RWPE1 (cell line): Measurements from ENCODE around the gene PARVA.

ENCODE experiments used
- CTCF ChIA-PET: fragments of 350-600 bp; sonication (Branson Sonifier 250); formaldehyde crosslinking; extraction: SDS; loops from one replicate; lab custom pipeline; 2021; lab: Yijun Ruan, JAX
- POLR2A ChIA-PET: fragments of 400-600 bp; formaldehyde crosslinking; extraction: SDS; loops from one replicate; lab custom pipeline; 2020; ENCODE audit warnings: antibody characterized with exemption; ENCODE audit not compliant: low non-redundant PET; lab: Yijun Ruan, JAX
- DNase-seq: peaks from one replicate; pipeline ENCODE4 v3.0.0; 2012; ENCODE audit warnings: low spot score
- H3K27ac ChIP-seq: fragments of 450-650 bp; 2 replicates; pipeline ENCODE4 v1.5.1; 2017
- TF ChIP-seq, protein P1 (sequence below): fragments of 450-650 bp; conservative IDR thresholded peaks from 2 replicates; pipeline ENCODE4 v1.5.1; 2017; ENCODE audit warnings: low read depth, mild to moderate bottlenecking

The PARVA gene

DNA sequence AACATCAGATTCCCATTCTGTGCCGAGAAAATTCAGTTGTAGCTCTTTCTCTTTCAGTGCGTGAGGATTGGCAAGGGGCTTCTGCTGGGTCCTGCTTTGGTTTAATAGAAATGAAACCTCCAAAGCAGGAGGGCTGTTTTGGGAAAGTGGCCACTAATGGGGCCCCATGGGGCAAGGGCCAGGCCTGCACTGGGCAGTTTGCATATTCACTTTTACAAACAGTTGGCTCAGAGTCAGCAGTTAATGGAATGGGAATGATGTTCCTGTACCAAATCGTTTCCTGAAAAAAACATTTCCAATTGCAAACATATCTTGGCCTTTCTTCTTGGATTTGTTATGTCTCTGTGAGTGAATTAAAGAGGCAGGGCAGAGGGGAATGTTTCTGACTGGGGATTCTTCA is 92.1 kb downstream of the PARVA start:
- DNase-seq, result no peak
- TF ChIP-seq, protein P1, sequence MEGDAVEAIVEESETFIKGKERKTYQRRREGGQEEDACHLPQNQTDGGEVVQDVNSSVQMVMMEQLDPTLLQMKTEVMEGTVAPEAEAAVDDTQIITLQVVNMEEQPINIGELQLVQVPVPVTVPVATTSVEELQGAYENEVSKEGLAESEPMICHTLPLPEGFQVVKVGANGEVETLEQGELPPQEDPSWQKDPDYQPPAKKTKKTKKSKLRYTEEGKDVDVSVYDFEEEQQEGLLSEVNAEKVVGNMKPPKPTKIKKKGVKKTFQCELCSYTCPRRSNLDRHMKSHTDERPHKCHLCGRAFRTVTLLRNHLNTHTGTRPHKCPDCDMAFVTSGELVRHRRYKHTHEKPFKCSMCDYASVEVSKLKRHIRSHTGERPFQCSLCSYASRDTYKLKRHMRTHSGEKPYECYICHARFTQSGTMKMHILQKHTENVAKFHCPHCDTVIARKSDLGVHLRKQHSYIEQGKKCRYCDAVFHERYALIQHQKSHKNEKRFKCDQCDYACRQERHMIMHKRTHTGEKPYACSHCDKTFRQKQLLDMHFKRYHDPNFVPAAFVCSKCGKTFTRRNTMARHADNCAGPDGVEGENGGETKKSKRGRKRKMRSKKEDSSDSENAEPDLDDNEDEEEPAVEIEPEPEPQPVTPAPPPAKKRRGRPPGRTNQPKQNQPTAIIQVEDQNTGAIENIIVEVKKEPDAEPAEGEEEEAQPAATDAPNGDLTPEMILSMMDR, result no peak
- CTCF ChIA-PET, result no interaction called here
- no peak overlapping the region for H3K27ac ChIP-seq
- POLR2A ChIA-PET, result no interaction called here

DNA sequence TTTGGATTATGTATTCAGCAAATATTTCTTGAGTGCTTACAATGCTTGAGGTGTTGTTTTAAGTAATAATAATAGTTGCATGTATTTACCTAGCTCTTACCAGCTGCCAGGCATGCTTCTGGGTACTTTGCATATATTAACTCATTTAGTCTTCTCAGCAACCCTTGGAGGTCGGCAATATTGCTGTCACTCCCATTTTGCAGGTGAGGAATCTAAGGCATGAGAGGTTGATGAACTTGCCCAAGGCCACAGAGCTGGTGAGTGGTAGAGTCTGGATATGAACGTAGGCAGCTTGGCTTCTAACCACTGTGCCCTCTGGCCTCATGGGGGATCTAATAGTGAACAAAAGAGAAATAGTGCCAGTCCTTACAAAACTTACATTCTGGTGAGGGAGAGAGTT is 92.9 kb downstream of the PARVA start:
- POLR2A ChIA-PET, result no interaction called here
- no peak for DNase-seq
- H3K27ac ChIP-seq, result no peak overlapping the region
- TF ChIP-seq, protein P1, result no peak
- CTCF ChIA-PET, result no interaction called here

DNA sequence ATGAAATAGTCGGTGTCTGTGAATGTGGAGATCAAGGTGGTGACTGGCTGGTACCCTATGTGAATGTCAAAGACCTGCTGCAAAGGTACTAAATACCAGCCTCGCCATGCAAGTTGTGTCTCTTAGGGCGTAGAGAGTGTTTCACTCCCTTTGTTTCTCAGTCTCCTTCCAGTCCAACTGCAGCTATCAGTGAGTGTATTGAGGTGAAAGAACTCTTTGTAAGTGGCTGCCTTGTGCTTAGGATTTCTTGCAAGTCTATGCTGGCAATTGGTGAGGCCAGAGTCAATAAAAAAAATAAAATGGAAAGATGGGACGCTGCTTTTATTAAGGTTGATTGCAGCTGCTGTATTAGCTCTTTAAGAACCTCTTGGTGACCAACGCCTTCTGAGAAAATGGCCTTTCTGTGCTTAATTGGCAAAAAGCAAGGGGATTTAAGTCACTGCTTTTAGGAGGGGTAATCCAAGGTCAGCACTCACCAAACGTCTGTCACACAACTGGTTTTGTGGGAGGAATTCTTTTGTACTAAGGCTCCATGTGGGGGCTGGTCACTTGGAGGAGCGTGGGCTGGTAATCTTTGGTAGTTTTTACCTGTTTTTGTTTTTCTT is 95.1 kb downstream of the PARVA start:
- DNase-seq, result no peak
- no peak overlapping the region for H3K27ac ChIP-seq
- ChIA-PET CTCF (no interaction called here), POLR2A (no interaction called here)
- TF ChIP-seq, protein P1, result no peak

DNA sequence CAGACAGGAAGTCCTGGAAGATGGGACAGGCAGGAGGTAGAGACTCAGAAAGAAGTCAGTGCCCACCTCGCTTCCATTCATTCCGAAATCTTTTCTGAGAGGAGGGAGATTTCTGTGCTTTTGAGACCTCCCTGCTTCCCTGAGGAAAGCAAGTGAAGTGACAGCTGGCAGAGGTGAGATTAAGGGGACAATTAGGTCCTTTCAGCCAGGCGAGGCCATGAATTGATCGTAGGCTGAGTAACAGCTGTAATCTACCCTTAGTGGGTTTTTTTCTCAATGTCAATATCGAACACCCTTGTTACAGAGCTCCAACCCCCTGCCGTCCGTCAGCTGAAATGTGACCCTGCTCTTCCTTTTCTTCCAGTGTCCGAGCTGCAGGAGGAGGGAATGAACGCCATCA is 96.0 kb downstream of the PARVA start:
- DNase-seq, result no peak
- TF ChIP-seq, protein P1, result no peak
- CTCF ChIA-PET, result interaction anchor here (0.5 kb wide), 1 partner anchor 314 kb away, joined by 3 read pairs; no protein-coding TSS in a partner anchor
- POLR2A ChIA-PET, result no interaction called here
- H3K27ac ChIP-seq, result no peak overlapping the region

DNA sequence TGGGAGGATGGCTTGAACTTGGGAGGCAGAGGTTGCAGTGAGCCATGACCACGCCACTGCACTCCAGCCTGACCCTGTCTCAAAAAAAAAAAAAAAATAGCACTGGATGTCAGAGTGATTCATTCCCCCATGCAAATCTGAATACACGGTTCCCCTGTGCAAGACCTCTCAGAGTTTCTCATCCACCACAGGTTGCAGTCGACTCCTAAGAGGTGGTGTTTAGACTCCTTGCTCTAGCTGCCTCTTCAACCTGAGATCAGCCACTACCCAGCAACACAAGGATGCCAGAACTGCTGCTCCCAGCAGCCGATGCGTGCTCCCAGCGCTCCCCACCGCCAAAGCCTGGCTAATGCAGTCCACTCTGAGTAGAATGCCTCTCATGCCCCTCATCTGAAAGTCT is 97.5 kb downstream of the PARVA start:
- ChIA-PET CTCF (interaction anchor here (0.5 to 0.6 kb wide), 3 partner anchors 144 to 346 kb away, joined by 3 to 4 read pairs (median 3); no protein-coding TSS in a partner anchor), POLR2A (no interaction called here)
- no peak overlapping the region for H3K27ac ChIP-seq
- DNase-seq, result no peak
- TF ChIP-seq, protein P1, result no peak

DNA sequence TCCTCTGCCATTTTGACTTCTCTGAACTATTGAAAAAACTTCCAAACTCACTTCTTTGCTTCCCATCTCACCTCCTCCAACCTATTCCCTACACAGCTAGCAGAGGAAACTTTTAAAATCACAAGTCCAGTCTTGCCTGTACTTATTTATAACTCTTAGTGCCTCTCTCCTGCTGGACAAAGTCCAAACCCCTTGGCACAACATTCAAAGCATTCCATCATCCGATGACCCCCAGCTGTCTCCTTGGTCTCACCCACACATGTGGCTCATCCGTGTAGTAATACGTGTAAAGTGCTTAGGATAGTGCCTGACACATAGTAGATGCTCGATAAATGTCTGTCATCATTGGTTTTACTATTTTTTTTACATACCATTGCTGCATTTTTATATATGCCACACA is 101.4 kb downstream of the PARVA start:
- ChIA-PET POLR2A (no interaction called here), CTCF (no interaction called here)
- H3K27ac ChIP-seq, result no peak overlapping the region
- peak; percentile 75 for DNase-seq
- TF ChIP-seq, protein P1, result no peak
